GM18511 (cell line): ENCODE measurements around the gene CHMP3.
"Not testable (repeated sequence)": the region's sequence is repeated elsewhere in the genome, so short reads cannot be mapped to it uniquely, and the experiment has no call there.

Source experiments
- ATAC-seq: cut with Tn5 transposase; IDR thresholded peaks from one replicate; pipeline ENCODE4 v1.9.1; 2021; ENCODE audit warnings: mild to moderate bottlenecking, moderate library complexity; ENCODE audit not compliant: unreplicated experiment

CHMP3 gene

DNA sequence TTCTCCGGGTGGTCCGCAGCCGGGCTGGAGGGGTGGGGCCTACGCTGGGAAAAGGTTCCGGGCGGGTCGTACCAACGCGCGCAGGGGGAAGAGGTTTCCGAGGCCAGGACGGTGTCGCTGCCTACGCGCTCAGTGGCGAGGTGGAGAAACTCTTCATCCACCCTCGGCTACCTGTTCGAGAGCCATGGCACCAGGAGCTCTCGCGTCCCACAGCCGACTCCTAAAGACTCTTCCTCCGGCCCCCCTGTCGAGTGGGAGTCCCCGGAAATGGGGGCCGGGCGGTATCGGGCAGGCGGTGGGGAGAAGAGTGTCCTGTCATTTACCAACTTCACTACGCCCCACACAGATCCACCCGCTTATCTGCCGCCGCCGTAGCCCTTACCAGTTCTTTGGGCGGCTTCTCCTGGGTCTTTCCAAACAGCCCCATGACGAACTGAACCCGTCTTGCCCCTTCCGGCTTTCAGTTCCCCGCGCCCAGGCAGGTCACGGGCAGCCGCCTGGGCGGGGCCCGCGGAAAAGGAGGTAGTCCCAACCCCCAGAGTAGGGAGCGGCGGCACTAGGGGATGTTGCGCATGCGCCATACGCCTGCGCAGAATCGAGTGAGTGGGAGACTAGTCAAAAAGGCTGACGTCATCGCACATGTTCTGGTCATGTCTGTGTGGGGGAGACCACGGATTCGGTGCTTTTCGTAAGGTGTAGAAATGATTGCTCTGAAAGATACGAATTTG lies at the start of gene CHMP3:
CHMP3 (minus strand) TSS at position 522 of the 728 bp plus-strand sequence; CDS start at position 427, 95 bp downstream.
- ATAC-seq, result peak; percentile 88

DNA sequence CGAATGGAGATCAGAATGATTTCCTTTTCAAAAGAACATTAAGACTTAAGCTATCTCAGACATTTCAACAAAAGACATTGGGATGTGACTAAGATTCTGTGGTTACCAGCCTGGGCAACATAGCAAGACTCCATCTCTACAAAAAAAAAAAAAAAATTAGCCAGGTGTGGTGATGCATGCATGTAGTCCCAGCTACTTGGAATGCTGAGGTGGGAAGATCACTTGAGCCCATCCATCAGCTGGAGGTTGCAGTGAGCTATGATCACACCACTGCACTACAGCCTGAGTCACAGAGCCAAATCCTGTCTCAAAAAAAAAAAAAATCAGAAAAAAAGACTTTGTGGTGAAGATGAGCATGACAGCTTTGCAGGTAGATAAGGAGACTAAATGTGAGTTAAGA lies 47.6 kb upstream of the CHMP3 start:
- ATAC-seq, result no peak

DNA sequence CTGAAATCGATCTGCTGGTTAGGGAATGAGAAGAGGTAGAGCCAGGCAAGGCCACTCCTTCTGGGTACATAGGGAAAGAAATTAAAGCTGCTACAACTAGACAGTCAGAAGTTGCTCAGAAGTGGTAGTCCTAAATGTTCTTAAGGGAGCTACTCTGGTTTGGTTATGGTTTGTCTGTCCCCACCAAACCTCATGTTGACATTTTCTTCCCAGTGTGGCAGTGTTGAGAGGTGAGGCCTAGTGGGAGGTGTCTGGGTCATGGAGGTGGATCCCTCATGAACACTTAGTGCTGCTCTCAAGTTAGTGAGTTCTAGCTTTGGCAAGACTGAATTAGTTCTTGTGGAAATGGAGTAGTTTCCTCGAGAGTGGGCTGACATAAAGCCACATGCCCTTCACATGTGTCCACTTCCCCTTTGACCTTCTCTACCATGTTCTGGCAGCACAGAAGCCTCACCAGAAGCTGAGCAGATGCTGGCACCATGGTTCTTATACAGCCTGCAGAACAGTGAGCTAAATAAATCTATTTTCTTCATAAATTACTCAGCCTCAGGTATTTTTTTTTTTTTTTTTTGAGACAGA lies 45.7 kb upstream of the CHMP3 start:
- ATAC-seq, result no peak

DNA sequence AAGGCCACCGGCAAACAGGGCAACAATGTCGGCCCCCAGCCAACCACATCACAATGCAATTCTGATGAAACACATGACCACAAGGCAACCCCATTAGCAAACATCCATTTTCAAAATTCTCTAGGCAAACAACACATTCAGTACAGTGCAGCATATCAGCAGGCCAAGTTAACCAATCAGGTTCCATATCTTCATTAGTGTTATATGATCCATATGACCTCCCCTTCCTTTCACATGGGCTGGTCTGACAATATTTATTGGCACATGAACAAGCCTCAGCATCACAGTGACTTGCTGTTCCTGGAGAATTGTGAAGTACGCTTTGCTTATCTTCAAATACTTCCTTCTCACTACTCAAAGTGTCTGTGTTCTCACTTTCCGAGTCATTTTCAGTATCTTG lies 40.7 kb upstream of the CHMP3 start:
- ATAC-seq, result no peak

DNA sequence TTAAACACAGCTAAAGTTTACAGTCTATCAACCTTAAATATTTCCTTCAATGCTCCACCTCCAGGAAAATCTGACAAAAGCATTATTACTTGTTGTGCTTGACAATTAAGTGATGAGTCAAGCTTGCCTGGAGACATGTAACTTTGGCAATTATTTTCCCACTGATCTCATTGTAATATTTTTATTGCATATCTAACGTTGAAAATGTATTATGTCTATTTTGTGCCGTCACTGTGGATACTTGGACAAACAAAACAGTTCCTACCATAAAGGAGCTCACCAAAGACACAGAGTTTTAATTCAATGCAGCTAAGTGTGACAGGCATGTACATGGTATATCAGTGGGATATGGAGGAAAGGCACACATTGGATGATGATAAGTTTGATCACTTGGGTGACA lies 35.7 kb upstream of the CHMP3 start:
- no peak for ATAC-seq

DNA sequence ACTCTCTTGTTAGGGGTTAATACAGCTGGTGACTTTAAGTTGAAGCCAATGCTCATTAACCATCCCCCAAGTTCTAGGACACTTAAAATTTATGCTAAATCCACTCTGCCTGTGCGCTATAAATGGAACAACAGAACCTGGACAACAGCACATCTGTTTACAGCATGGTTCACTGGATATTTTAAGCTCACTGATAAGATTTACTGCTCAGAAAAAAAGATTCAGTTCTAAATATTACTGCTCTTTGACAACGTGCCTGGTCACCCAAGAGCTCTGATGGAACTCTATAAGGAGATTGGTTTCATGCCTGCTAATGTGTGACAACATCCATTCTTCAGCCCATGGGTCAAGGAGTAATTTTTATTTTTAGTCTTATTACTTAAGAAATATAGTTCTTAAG lies 32.9 kb upstream of the CHMP3 start:
- no peak for ATAC-seq

DNA sequence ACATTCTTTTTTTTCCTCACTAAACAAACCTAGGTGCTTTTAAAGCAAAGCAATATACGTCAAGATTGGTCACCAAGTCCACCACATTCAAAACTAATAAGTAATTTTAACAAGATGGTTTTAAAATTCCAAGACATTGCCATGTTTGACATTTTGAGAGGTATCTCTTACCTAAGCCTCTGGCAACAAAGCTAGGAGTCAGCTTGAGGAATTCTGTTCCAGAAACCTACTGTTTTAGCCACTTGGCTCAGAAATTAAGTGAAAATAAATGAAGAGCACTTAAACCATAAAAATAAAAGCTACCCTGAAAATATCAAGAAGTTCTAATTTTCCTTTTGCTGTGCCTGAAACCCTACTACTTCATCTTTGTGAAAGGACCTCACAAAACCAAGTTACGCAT lies 30.0 kb upstream of the CHMP3 start:
- no peak for ATAC-seq

DNA sequence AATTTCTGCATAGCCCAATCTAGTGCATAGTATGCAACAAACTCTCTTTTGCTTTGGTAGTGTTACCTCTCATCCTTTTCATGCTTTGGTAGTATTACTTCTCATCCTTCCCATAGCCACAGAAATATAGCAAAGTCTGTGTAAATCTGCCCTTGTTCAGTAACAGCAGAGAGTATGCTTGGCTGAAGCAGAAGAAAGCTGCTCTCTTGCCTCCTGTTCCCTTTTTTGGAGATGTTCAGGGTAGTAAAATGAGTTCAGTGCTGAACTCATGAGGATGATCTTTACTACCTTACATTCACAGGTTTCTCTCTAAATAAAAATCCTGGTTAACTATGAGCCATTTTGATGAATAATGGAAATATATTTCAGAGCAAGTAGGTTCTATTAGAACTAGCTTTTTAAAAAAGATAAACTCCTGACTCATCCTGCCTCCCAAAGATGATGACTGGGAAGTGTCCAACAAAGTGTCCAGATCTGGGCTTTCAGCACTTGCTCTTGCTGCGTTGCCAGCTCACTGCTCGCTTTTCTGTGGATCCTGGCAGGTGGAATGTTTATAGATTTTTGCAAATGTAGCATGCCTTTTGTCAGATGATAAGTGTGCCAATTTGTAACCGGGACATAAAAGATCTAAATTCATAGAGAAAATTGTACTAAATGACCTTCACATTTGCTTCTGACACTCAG lies 29.4 kb upstream of the CHMP3 start:
- ATAC-seq, result no peak

DNA sequence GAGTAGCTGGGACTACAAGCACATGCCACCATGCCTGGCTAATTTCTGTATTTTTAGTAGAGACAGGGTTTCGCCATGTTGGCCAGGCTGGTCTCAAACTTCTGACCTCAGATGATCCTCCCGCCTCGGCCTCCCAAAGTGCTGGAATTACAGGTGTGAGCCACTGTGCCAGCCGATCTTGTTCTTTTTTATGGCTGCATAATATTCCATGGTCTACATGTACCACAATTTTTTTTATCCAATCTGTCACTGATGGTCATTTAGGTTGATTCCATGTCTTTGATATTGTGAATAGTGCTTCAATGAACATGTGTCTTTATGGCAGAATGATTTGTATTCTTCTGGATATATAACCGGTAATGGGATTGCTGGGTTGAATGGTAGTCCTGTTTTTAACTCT lies 26.5 kb upstream of the CHMP3 start:
- ATAC-seq, result not testable (repeated sequence)

DNA sequence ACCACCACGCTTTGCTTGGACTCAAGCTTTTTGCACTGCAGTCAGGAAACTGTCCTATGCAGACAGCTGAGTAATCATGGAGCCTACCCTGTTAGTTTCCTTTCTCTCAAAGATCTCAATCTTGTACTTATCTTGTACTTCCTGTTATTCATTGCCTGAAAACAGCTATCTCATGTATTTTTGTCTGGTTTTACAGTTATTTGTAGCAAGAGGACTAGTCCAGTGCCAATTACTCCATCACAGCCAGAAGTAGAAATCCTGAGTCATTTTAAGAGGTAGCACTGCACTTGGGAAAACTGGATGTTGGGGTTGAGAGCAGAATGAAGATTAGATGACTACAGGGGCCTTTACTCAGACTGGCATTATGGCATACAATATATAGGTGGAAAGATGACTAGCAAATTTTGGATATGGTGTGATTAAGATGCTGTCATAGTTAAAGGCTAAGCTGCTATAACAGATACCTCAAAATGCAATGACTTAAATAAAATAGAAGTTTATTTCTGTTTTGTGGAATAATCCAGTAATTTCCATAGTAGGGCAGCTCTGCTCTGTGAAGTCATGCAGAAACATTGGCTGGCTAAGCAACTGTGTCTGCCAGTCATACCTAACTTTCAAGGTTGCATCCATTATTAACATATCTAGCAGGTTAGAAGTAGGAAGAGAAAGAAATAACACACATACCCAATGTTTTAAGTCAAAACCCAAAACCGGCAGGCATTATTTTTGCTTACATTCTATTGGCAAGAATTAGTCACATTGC lies 21.1 kb upstream of the CHMP3 start:
- peak; percentile 82 for ATAC-seq

DNA sequence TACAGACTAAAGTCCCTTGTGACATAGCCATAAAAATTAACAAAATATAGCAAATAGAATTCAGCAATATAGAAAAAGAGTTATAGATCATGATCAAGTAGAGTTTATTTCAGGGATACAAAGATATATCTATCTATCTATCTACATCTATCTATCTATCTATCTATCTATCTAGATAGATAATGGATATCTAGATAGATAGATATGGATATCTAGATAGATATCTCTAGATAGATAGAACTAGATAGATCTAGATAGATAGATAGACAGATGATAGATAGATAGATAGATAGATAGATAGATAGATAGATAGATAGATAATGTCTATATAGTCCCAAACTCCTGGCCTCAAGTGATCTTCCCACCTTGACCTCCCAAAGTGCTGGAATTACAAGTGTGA lies 17.3 kb upstream of the CHMP3 start:
- ATAC-seq, result no peak

DNA sequence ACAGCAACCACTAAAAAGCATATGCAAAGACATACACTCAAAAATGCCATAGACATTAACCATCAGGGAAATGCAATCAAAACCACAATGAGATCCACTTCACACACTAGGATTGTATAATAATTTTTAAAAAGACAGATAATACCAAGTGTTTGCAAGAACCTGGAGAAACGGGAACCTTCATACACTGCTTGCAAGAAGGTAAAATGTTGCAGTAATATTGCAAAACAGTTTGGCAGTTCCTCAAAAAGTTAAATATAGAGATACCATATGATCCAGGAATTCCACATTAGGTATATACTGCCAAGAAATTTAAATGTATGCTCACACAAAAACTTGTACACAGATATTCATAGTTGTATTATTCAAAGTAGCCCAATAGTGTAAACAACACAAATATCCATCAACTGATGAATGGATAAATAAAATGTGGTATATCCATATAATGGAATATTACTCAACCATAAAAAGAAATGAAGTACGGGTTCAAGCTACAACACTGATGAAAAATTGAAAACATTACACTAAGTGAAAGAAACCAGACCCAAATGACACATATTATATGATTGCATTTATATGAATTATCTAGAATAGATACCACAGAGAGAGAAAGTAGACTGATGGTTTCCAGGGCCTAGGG lies 14.7 kb upstream of the CHMP3 start:
- ATAC-seq, result no peak

DNA sequence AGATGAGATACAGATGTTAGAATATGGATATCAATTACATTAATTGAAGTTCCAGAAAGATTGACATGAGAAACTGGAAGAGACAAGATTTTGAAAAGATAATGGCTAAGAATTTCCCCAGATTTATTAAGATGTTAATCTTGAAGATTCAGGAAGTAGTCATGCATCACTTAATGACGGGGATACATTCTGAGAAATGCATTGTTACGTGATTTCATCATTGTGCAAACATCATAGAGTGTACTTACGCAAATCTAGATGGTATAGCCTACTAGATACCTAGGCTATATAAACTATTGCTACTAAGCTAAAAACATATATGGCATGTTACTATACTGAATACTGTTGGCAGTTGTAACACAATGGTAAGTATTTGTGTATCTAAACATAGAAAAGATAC lies 6.8 kb upstream of the CHMP3 start:
- ATAC-seq, result no peak

DNA sequence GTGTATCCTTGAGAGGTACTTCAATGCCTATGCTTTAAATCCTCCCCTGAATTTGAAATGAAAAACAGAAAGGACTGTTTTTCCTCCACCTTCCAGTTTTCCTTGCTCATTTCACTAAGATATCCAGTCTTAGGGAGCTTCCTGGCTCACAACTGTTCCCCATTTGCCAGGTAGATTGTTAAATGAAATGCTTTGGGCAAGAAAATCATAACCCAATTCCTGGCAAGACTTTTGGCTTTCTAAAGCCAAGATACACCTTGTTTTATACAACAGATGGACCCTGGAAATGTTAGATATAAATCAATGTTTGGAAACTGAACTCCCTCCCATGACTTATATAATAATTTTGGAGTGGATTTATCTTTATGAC lies 3.6 kb upstream of the CHMP3 start:
- no peak for ATAC-seq

DNA sequence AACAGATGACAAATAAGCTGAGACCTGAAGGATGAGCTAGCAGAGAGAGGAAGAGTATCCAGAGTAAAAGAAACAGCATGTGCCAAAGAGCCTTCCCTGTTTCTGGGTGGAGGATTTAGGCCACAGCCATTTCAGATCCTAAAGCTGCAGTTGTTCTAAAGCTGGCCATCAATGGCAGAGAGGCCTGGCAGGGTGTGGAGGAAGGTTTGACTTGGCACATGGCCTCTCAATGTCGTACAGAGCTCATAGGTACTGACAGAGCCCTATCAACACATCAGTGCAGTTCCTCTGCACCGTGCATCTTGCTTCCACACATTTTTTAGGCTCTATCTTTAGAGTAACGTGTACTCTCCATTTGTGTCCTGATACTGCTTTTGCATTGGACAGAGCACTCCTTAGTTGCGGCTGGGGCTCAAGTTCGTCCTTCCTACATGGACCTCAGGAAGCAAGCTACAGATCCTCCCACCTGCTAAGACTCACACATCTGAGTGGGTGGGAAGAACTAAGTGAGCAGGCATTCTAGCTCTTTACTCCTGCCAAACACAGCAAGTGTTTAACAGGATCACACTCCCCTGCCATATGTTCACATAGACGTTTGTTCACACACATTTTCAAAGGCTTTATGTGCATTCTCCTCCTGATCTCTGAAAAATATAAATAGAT lies 3.0 kb upstream of the CHMP3 start:
- ATAC-seq, result no peak

DNA sequence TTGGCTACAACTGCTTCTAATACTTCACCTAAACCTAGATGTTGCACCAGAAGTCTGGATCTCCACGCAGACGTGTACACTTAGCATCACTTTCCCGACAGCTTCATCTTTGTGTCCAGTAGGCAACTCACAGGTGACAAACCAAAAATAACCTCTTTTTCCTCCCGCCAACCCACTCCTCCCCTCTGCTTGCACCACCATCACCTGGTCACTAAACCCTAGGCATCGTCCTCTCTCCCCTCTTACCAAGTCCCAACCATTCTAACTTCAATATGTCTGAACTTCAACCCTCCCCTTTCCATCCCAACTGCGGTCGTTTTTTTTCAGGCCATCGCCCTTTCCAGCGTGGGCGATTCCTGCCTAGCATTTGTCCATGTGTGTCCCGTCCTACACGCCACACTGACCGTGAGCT lies 413 bp upstream of the CHMP3 start:
- no peak for ATAC-seq

DNA sequence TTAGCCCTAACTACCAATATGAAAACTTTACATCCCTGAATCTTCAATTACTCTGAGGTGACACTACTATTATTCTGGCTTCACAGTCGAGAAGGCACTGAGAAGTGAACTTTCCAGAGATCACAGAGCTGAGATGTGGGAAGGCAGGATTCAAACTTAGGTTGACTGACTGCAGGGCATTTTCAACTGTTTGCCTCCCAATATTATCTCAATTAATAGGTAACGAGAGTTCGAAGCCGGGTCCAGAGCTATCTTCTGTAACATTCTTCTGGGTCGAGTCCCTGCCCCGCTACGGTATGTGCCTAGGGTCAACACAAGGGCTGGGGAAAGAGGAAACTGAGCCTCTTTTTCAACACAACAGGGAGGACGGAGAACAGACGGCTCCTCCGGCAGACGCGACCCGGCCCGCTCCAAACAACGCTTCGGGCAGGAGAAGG lies 740 bp downstream of the CHMP3 start:
- ATAC-seq, result peak; percentile 37

DNA sequence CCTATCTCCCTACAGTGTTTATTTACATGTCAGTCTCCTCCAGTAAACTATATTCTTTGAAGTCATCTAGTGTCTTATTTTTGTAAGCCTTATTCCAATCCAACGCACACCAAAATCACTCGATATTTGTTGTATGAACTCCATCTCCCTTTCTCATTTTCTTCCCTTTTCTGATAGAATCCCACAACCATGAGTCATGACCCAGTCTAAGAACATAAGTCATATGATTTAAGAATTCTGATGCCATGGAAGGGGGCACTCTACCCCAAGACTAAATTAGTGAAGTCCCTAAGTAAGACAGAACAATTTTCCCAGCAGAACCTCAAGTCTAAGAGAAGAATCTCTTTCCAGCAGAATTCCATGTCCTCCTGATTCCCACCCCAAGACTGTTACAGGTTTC lies 5.4 kb downstream of the CHMP3 start:
- no peak for ATAC-seq

DNA sequence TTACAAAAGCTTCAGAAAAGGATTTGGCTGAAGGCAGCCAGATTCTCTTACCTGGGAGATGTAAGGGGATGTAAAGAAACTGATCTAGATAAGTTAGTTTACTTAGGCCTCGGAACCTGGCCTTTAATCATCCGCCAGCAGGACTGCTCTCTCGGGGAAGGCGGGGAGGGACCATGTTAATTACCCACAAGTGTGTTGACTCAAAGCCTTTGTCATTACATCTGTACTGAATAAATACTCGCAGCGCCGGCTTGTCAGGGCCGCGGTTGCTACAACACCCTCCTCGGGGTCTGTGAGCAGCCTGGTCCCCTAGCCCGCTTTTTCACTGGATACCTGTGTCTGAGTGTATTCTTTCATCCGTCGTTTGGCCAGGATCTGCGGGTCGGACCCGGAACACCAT lies 6.7 kb downstream of the CHMP3 start:
- ATAC-seq, result no peak

DNA sequence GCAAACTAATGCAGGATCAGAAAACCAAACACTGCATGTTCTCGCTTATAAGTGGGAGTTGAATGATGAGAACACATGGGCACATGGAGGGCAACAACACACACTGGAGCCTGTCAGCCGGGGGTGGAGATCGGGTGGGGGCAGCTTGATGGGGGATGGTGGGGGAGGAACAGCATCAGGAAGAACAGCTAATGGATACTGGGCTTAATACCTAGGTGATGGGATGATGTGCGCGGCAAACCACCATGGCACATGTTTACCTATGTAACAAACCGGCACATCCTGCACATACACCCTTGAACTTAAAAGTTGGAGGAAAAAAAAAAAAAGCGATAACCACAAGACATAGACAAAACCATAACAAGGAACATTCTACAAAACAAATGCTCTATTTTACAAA lies 10.4 kb downstream of the CHMP3 start:
- no peak for ATAC-seq
